Left kidney (tissue), 2 donors: ENCODE measurements around the gene OR52E8. TPM values are rescaled to one million over a fixed set of nuclear protein-coding genes. Genes with fewer than 3 reads are reported as not detected.

ENCODE experiments used
- DNase-seq: peaks from one replicate; pipeline ENCODE4 v3.0.0-alpha.2; 2013
- polyA plus RNA-seq: library from polyadenylated mRNA; unstranded; fragments of 120-200 nt; gene quantifications from one replicate; pipeline ENCODE4 v1.2.1, GENCODE V29; 2013; ENCODE audit not compliant: insufficient read length

Gene OR52E8
- polyA plus RNA-seq, 1 donor: not detected

GRCh38 chr11:5808500-5809121 is 48.9 kb downstream of the OR52E8 start, which contains the start of gene OR52N2:
Gene OR52N2 (plus strand): TSS chr11:5808924. CDS start chr11:5820336, 11,412 bp downstream.
- DNase-seq: peak; percentile 82

GRCh38 chr11:5807580-5807979 is 49.9 kb downstream of the OR52E8 start:
- no peak for DNase-seq

Other genes starting within 250 kb of the OR52E8 start
- 11.7 TPM for gene TRIM34, start 232.7 kb downstream of the OR52E8 start, polyA plus RNA-seq
- 55.8 TPM for gene TRIM5, start 172.6 kb downstream of the OR52E8 start, polyA plus RNA-seq
- 9.9 TPM for gene TRIM22, start 167.9 kb downstream of the OR52E8 start, polyA plus RNA-seq
- gene OR56B1, start 121.2 kb downstream of the OR52E8 start, polyA plus RNA-seq: not detected
- gene OR52N4, start 103.4 kb downstream of the OR52E8 start, polyA plus RNA-seq: not detected
- gene OR52N5, start 74.3 kb downstream of the OR52E8 start, polyA plus RNA-seq: not detected
- gene OR52N1, start 66.4 kb downstream of the OR52E8 start, polyA plus RNA-seq: not detected
- not detected for gene OR52N2, start 48.8 kb downstream of the OR52E8 start, polyA plus RNA-seq
- not detected for gene OR52E6, start 15.8 kb downstream of the OR52E8 start, polyA plus RNA-seq
- gene OR52E4, start 22.9 kb upstream of the OR52E8 start, polyA plus RNA-seq: not detected
- not detected for gene OR52E5, start 35.5 kb upstream of the OR52E8 start, polyA plus RNA-seq
- not detected for gene OR56A3, start 84.6 kb upstream of the OR52E8 start, polyA plus RNA-seq
- gene OR56A5, start 110.8 kb upstream of the OR52E8 start, polyA plus RNA-seq: not detected
- not detected for gene OR52L1, start 129.3 kb upstream of the OR52E8 start, polyA plus RNA-seq
- gene OR56A4, start 149.3 kb upstream of the OR52E8 start, polyA plus RNA-seq: 0.07 TPM
- not detected for gene OR56A1, start 173.1 kb upstream of the OR52E8 start, polyA plus RNA-seq
- gene OR56B4, start 250.0 kb upstream of the OR52E8 start, polyA plus RNA-seq: 0.12 TPM